Breast epithelium (tissue), 3 donors: Measurements from ENCODE around the gene HPS1.

ENCODE experiments used
- POLR2A ChIP-seq: fragments of 450-650 bp; IDR thresholded peaks from one replicate; pipeline ENCODE4 v1.6.1; 2016; ENCODE audit warnings: antibody characterized with exemption, mild to moderate bottlenecking, moderate library complexity
- POLR2AphosphoS5 ChIP-seq, 3 donors: sonication (generic); formaldehyde crosslinking; IDR thresholded peaks; one replicate each; pipeline ENCODE4 v1.6.1; 2017; ENCODE audit warnings: antibody characterized with exemption in 3 of 3
- TF ChIP-seq, protein P1 (sequence below), 3 donors: fragments of 450-650 bp; IDR thresholded peaks; one replicate each; pipeline ENCODE4 v1.5.1; 2016 to 2017; ENCODE audit warnings: antibody characterized with exemption in 3 of 3, mild to moderate bottlenecking in 3 of 3, moderate library complexity in 3 of 3

DNA sequence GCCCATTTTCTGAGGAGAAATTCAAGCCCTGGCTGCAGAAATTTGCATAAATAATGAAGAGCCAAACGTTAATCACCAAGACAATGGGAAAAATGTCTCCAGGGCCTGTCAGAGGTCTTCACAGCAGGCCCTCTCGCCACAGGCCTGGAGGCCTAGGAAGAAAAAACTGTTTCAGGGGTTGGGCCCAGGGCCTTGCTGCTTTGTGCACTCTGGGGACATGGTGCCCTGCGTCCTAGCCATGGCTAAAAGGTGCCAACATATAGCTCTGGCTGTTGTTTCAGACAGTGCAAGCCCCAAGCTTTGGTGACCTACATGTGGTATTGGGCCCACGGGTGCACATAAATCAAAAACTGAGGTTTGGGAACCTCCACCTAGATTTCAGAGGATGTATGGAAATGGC lies 8.0 kb downstream of the HPS1 start:
- TF ChIP-seq, protein P1, sequence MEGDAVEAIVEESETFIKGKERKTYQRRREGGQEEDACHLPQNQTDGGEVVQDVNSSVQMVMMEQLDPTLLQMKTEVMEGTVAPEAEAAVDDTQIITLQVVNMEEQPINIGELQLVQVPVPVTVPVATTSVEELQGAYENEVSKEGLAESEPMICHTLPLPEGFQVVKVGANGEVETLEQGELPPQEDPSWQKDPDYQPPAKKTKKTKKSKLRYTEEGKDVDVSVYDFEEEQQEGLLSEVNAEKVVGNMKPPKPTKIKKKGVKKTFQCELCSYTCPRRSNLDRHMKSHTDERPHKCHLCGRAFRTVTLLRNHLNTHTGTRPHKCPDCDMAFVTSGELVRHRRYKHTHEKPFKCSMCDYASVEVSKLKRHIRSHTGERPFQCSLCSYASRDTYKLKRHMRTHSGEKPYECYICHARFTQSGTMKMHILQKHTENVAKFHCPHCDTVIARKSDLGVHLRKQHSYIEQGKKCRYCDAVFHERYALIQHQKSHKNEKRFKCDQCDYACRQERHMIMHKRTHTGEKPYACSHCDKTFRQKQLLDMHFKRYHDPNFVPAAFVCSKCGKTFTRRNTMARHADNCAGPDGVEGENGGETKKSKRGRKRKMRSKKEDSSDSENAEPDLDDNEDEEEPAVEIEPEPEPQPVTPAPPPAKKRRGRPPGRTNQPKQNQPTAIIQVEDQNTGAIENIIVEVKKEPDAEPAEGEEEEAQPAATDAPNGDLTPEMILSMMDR (IDR thresholded peaks at IDR 0.05), result no peak
- TF ChIP-seq POLR2AphosphoS5 (IDR thresholded peaks at IDR 0.05), result no peak
- TF ChIP-seq POLR2A, result no peak
